PC-3 (cell line): Measurements from ENCODE around the gene PLAGL2. TPM values are rescaled to one million over a fixed set of nuclear protein-coding genes. Genes with fewer than 3 reads are reported as not detected.

Source experiments
- ATAC-seq: fragments of 200-7000 bp; cut with Tn5 transposase; 2 replicates; pipeline ENCODE4 v1.9.1; 2020; ENCODE audit warnings: mild to moderate bottlenecking, moderate library complexity
- BruUV-seq: library from RNA; stranded (reverse); fragments of 400-500 nt; replicated peaks from 2 replicates; lab custom pipeline; 2021; lab: Mats Ljungman, UMichigan
- CTCF ChIA-PET: fragments of 300-600 bp; sonication (Branson Sonifier 250); formaldehyde crosslinking; loops from one replicate; lab custom pipeline; 2022; ENCODE audit warnings: antibody characterized with exemption; lab: Charles Lee
- POLR2A ChIA-PET: fragments of 300-600 bp; sonication (Branson Sonifier 250); formaldehyde crosslinking; loops from one replicate; lab custom pipeline; 2022; ENCODE audit warnings: antibody characterized with exemption; ENCODE audit not compliant: unreplicated experiment; lab: Charles Lee
- DNase-seq: peaks from one replicate; pipeline ENCODE4 v3.0.0-alpha.2; 2015
- H2AFZ ChIP-seq: fragments of 300-600 bp; sonication (generic); 2 replicates; pipeline ENCODE4 v1.6.0; 2016; ENCODE audit warnings: antibody characterized with exemption, low read length
- H3F3A ChIP-seq: fragments of 300-600 bp; sonication (generic); one replicate; pipeline ENCODE4 v1.6.0; 2017; ENCODE audit warnings: antibody characterized with exemption, low read length, control low read depth, mild to moderate bottlenecking; ENCODE audit not compliant: unreplicated experiment
- H3K27ac ChIP-seq: fragments of 300-600 bp; sonication (generic); 2 replicates; pipeline ENCODE4 v1.5.1; 2016; ENCODE audit warnings: mild to moderate bottlenecking, low read length
- H3K27me3 ChIP-seq: fragments of 300-600 bp; sonication (generic); 2 replicates; pipeline ENCODE4 v1.6.1; 2016; ENCODE audit warnings: low read length, mixed read lengths
- H3K36me3 ChIP-seq: fragments of 300-600 bp; sonication (generic); 2 replicates; pipeline ENCODE4 v1.6.1; 2016; ENCODE audit warnings: low read depth, mixed run types, low read length, mixed read lengths
- H3K4me1 ChIP-seq: fragments of 300-600 bp; sonication (generic); 2 replicates; pipeline ENCODE4 v1.5.1; 2016; ENCODE audit warnings: low read length; ENCODE audit not compliant: insufficient read depth
- H3K4me2 ChIP-seq: fragments of 300-600 bp; sonication (generic); 2 replicates; pipeline ENCODE4 v1.6.0; 2016; ENCODE audit warnings: low read length
- H3K4me3 ChIP-seq: fragments of 300-600 bp; sonication (generic); 2 replicates; pipeline ENCODE4 v1.5.1; 2016; ENCODE audit warnings: mild to moderate bottlenecking, low read length, mixed read lengths
- H3K79me2 ChIP-seq: fragments of 300-600 bp; sonication (generic); 2 replicates; pipeline ENCODE4 v1.6.1; 2017; ENCODE audit warnings: low read length, mixed read lengths
- H3K9ac ChIP-seq: fragments of 300-600 bp; sonication (generic); 2 replicates; pipeline ENCODE4 v1.6.0; 2016; ENCODE audit warnings: mild to moderate bottlenecking, low read length
- H3K9me2 ChIP-seq: fragments of 300-600 bp; sonication (generic); replicated peaks from 2 replicates; pipeline ENCODE4 v1.6.1; 2016; ENCODE audit warnings: mixed run types, low read length, mixed read lengths
- H3K9me3 ChIP-seq: fragments of 300-600 bp; sonication (generic); 2 replicates; pipeline ENCODE4 v1.6.1; 2016; ENCODE audit warnings: low read length, mixed read lengths
- H4K20me1 ChIP-seq: fragments of 300-600 bp; sonication (generic); 2 replicates; pipeline ENCODE4 v1.6.1; 2016; ENCODE audit warnings: low read length, mixed read lengths
- CTCF ChIP-seq: fragments of 300-600 bp; sonication (generic); conservative IDR thresholded peaks from 2 replicates; pipeline ENCODE4 v1.5.1; 2017; ENCODE audit warnings: antibody characterized with exemption, low read depth, mild to moderate bottlenecking, low read length
- EZH2 ChIP-seq: fragments of 300-600 bp; sonication (generic); IDR thresholded peaks from one replicate; pipeline ENCODE4 v1.6.1; 2017; ENCODE audit warnings: antibody characterized with exemption, mild to moderate bottlenecking, low read length; ENCODE audit not compliant: unreplicated experiment
- EZH2phosphoT487 ChIP-seq: fragments of 300-600 bp; sonication (generic); IDR thresholded peaks from 2 replicates; pipeline ENCODE4 v1.6.1; 2018; ENCODE audit warnings: mild to moderate bottlenecking, antibody characterized with exemption, low read length, borderline replicate concordance
- intact Hi-C: fragments of 100-400 bp; cut with micrococcal nuclease; formaldehyde crosslinking; loops from 2 replicates; pipeline ENCODE4 v1.9.0; 2023
- total RNA-seq: library from RNA; depleted of rRNA; stranded (reverse); fragments of >200 nt; gene quantifications from 2 replicates; pipeline ENCODE4 v1.2.3, GENCODE V29; 2014

Gene PLAGL2
- total RNA-seq, 1 experiment from 2014 or later, result 4.4 TPM

- CTCF ChIA-PET, result no interaction called here
Measured at GRCh38 chr20:32164984-32165735, 42.4 kb downstream of the PLAGL2 start.

GRCh38 chr20:32163951-32164350 lies 43.6 kb downstream of the PLAGL2 start:
- CTCF ChIA-PET, result no interaction called here
- Histone ChIP-seq H4K20me1 (no peaks in the 10 kb centered on the region), H3K36me3 (peaks cover 34% of the 10 kb centered on the region), H3K9me2 (no peaks in the 10 kb centered on the region), H3F3A (no peaks in the 10 kb centered on the region), H3K9ac (no peak overlapping the region), H3K9me3 (no peaks in the 10 kb centered on the region), H3K4me3 (no peak overlapping the region), H3K79me2 (no peaks in the 10 kb centered on the region), H2AFZ (no peak overlapping the region), H3K4me1 (no peaks in the 10 kb centered on the region), H3K27me3 (no peaks in the 10 kb centered on the region), H3K27ac (no peak overlapping the region), H3K4me2 (no peak overlapping the region)
- no TSS peak for BruUV-seq
- intact Hi-C loops, result no loop called here
- no peak for ATAC-seq
- DNase-seq, result no peak
- no peak for TF ChIP-seq EZH2phosphoT487
- no peak for TF ChIP-seq EZH2
- no peak for TF ChIP-seq CTCF
- POLR2A ChIA-PET, result no interaction called here

More at GRCh38 chr20:32164984-32165735, 42.4 kb downstream of the PLAGL2 start:
- no peak overlapping the region for H2AFZ ChIP-seq
- no peak overlapping the region for H3K4me2 ChIP-seq
- no peaks in the 10 kb centered on the region for H3F3A ChIP-seq
- POLR2A ChIA-PET, result no interaction called here
- peaks cover 22% of the 10 kb centered on the region for H3K36me3 ChIP-seq
- no peak for DNase-seq
- TF ChIP-seq EZH2phosphoT487 (no peak), CTCF (no peak), EZH2 (no peak)
- no peaks in the 10 kb centered on the region for H3K27me3 ChIP-seq
- intact Hi-C loops, result no loop called here
- no peaks in the 10 kb centered on the region for H3K79me2 ChIP-seq
- H3K9me3 ChIP-seq, result no peaks in the 10 kb centered on the region
- H3K4me1 ChIP-seq, result no peaks in the 10 kb centered on the region
- no peaks in the 10 kb centered on the region for H4K20me1 ChIP-seq
- H3K4me3 ChIP-seq, result no peak overlapping the region
- BruUV-seq, result no TSS peak
- H3K27ac ChIP-seq, result no peak overlapping the region
- H3K9ac ChIP-seq, result no peak overlapping the region
- H3K9me2 ChIP-seq, result no peaks in the 10 kb centered on the region
- no peak for ATAC-seq

GRCh38 chr20:32162351-32162750 lies 45.2 kb downstream of the PLAGL2 start:
- TF ChIP-seq EZH2 (no peak), CTCF (no peak), EZH2phosphoT487 (no peak)
- ChIA-PET CTCF (no interaction called here), POLR2A (no interaction called here)
- Histone ChIP-seq H3K9me3 (no peaks in the 10 kb centered on the region), H3K9ac (no peak overlapping the region), H4K20me1 (no peaks in the 10 kb centered on the region), H3K4me1 (no peaks in the 10 kb centered on the region), H3F3A (no peaks in the 10 kb centered on the region), H2AFZ (no peak overlapping the region), H3K9me2 (no peaks in the 10 kb centered on the region), H3K27me3 (no peaks in the 10 kb centered on the region), H3K27ac (no peak overlapping the region), H3K4me2 (no peak overlapping the region), H3K79me2 (no peaks in the 10 kb centered on the region), H3K36me3 (peaks cover 47% of the 10 kb centered on the region), H3K4me3 (no peak overlapping the region)
- intact Hi-C loops, result no loop called here
- no TSS peak for BruUV-seq
- DNase-seq, result no peak
- ATAC-seq, result no peak
